GM19455 (cell line): Measurements from ENCODE around the gene OR6N2.

ENCODE experiments used
- ATAC-seq: cut with Tn5 transposase; IDR thresholded peaks from one replicate; pipeline ENCODE4 v1.9.1; 2021; ENCODE audit not compliant: unreplicated experiment

OR6N2 gene

DNA sequence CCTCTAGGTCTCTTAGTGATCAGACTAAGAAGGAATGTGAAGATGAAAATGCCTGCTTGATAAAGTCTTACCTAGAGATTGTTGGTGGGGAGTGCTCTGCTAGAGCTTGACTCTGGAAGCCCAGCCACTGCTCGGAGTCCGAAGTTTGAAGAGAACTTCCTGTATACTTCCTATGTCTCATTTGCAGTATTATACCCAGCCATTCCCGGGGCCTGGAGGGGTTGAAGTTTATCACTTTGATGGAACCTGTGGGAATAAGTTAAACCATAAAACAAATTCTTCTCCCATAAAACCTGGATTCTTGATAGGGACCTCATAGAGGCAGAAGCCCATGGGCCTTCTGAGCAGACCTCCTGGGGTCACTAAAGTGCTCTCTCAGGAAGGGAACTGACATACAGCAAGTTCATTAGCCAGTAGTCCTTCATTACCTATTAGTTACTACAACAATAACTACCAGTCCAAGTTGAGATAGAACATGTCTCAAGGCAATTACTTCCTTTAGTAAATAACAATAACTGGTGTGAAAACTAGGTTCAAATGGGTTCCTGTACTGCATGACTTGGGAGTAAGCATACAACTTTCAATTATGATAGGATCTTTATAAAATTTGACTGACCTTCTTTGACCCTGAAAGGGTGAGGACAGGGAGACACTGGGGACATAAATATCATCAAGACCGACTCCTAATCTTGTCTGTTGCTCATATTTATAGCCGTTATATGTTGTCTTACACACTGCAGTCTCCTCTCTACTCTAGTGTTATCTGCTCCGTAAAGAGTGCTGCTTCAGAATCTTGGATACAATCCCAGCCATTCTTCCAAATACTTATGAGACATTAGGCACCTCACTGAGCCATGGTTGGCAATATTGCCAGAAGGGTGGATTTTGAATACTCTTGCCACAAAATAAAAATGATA, 8.8 kb downstream of the OR6N2 start, which contains the start of gene OR6N1:
TSS of gene OR6N1 (minus strand) at position 246 of the 917 bp plus-strand sequence. CDS start 5,513 bp downstream, outside the sequence.
- ATAC-seq = no peak

DNA sequence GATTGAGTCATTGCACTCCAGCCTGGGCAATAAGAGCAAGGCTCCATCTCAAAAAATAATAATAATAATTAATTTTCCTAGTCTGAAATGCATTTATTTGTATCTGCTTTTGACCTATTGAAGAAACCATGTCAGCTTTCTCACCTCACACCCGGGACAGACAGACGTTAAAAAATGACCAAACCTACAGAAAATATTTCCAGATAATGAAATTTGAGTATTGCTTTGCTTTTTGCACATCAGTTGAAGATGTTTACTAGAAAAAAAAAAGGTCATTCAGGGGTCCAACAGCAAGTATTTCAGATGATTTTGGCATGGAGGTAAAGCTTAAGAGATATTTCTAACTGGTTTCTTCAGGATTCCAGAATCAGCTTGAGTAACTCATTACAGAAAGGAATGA, 26.6 kb downstream of the OR6N2 start, which contains the start of gene OR6K6:
TSS of gene OR6K6 (plus strand) at position 301 of the 400 bp plus-strand sequence. CDS start 168 bp downstream, outside the sequence.
- no peak for ATAC-seq

DNA sequence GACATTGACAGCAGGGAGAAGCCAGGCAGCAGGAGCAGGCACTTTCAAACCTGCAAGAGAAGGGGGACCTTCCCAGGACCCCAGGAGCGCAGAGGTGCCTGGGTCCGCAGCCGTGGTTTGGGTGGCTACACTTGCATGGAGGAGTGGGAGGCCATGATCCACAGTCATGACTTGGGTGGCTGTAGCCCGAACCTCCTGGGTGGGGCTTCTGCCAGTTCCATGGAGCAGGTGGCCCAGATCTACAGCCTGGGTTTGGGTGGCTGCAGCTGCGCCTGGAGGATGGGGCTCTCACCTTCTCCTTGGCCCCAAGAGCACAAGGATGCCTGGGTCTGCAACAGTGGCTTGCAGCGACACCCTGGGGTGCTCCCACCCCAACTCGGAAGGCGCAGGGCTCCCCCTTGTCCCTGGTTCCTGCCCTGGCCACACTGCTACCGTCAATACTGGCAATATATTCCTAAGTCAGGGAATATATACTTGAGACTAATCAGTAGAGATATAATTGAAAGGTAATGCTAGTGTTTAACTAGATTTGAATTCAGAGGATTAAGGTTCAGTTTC, 28.8 kb downstream of the OR6N2 start:
- ATAC-seq = no peak

DNA sequence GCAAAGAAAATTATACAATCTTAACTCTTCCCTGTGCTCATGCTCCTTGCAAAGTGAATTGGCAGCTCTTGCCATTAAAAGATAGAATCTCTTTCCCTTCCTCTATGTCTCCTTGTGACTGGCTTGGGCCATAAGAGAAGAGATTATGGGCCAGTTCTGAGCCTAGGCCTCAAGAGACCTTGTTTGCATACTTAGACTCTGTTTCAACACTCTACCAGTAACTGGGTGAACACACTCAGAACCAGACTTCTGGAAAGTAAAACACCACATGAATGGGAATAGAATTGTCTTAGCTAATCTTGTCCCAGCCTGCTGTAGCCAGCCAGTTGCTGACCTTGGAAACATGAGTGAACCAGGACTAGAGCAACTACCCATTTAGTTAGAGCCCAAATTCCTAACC, 45.2 kb downstream of the OR6N2 start:
- ATAC-seq = no peak

DNA sequence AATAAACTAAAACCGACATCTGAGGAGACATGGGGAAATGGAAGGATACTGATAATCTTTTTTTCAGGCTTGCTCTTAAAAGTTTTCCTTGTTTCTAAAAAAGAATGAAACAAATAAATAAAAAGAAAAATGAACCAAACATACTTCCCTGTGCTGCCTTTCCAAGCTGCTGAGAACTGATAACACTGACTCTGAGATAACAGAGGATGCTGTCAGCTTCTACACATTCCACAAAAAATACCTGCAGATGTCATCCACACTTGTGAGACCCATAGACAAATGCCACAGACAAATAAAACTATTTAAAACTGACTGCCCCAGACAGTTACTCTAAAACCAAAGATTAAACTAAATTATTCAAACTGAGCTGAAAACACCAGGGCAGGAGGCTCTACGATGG, 48.5 kb downstream of the OR6N2 start:
- ATAC-seq = no peak

DNA sequence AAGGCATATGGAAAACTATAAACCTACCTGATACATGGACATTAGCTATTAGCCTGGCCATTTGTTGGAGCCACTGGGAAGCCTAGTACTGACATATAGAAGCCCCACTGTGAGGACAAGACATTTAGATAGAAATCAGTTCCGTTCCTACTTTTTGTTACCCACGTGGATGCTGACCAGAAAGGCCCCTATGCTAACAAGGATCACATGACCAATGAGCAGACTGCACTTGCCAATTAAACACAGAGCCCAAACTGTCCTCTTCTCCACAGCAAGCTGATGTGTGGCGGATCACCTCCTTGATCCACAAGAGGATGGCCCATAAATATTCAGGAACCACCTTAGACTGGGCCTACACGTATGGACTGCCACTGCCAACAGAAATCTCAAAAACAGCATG, 49.3 kb downstream of the OR6N2 start:
- no peak for ATAC-seq

DNA sequence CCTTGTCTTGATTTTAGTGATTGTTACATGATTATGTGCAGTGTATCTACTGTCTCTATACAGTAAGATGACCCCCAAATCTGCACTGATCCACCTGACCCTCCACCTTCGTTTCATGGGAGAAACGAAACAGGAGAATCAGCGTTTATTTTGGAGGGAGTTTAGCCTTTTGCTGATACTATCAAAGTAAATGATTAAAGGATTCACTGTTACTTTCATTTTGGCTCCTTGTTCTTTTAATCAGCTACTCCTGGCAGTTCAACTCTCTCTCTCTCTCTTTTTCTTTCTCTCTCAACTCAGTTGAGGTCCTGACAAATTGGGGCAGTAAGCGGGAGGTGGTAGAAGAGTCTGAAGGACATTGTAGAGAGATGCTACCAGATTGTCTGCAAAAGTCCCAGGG, 50.6 kb downstream of the OR6N2 start:
- no peak for ATAC-seq

DNA sequence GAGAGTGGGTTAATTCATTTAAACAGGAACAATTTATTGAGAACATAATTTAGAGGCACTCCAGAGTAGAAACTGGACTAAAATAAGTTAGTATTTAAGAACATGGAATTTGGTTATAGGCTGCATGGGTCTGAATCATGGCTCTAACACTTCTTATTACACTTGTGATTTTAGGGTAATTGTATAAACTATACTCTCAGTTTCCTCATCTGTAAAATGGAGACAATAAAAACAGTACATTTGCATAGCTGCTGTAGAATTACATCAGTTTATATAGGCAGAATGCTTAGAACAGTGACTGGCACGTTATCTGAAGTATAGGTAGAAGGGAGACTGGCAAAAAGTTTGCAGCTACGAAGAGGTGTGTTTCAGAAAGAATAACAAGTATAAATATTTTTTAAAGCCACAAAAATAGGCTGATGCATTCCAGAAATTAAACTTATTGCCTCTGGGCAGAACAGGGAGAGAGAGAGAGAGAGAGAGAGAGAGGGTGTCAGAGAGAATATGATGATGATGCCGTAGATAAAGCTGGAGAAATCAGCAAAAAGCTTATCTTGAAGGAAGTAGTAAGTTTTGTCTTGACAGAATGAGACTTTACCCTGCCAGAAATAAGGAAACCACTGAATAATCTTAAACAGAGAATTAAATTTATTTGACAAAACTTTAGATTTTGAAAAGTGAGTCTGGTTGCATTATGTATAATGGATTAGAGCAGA, 52.3 kb downstream of the OR6N2 start:
- no peak for ATAC-seq

DNA sequence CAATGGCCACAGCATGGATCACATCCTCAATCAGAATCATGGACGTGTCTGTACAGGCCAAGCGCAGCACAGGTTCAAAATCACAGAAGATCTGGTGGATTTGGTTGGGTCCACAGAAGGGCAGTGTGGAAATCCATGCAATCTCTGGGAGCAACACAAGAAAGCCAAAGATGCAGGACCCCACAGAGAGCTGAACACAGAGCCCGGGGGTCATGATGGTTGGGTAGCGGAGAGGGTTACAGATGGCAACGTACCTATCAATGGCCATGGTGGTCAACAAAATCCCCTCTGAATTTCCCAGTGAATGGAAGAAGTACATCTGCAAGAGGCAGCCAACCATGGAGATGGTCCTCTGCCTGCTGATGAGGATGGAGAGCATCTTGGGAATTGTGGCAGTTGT, 56.6 kb downstream of the OR6N2 start:
- ATAC-seq = no peak
